ENCODE results near the gene RSPH1. TPM values are rescaled to one million over a fixed set of nuclear protein-coding genes. Genes with fewer than 3 reads are reported as not detected.

RSPH1 gene
- total and polyA plus RNA-seq, 2 of the 4 experiments (the other 2 are of a cell fraction) = not detected

- H2BK120ac ChIP-seq (ENCODE audit: low read depth, low read length) = no peak overlapping the region
- H2AFZ ChIP-seq (replicated peaks; ENCODE audit: low read length, poor library complexity) = no peak overlapping the region
- TF ChIP-seq RCOR1 (IDR thresholded peaks at IDR 0.05; ENCODE audit: insufficient replicate concordance, low read length) (no peak), CEBPB (IDR thresholded peaks at IDR 0.05; ENCODE audit: low read depth, low read length) (no peak), SMC3 (IDR thresholded peaks at IDR 0.05; ENCODE audit: low read depth, low read length) (no peak), USF2 (IDR thresholded peaks at IDR 0.05; ENCODE audit: low read depth, low read length) (no peak), ELK1 (IDR thresholded peaks at IDR 0.05; ENCODE audit: borderline replicate concordance, low read depth, low read length) (no peak), RAD21 (IDR thresholded peaks at IDR 0.05; ENCODE audit: low read length) (no peak), MXI1 (IDR thresholded peaks at IDR 0.05; ENCODE audit: borderline replicate concordance, low read depth, low read length) (no peak), CHD1 (IDR thresholded peaks at IDR 0.05; ENCODE audit: low read depth, low read length) (no peak), NFE2L2 (IDR thresholded peaks at IDR 0.05; ENCODE audit: low read depth, low read length) (no peak), RFX5 (IDR thresholded peaks at IDR 0.05; ENCODE audit: low read depth, low read length) (no peak), FOS (IDR thresholded peaks at IDR 0.05; ENCODE audit: low read depth, low read length) (no peak), CTCF (conservative IDR thresholded peaks at IDR 0.05; ENCODE audit: low read depth, low read length) (no peak), POLR2A (IDR thresholded peaks at IDR 0.05; ENCODE audit: low read depth, low read length) (no peak), MAZ (IDR thresholded peaks at IDR 0.05; ENCODE audit: borderline replicate concordance, low read depth, low read length) (no peak), MAFK (IDR thresholded peaks at IDR 0.05; ENCODE audit: low read depth, low read length) (no peak), BHLHE40 (IDR thresholded peaks at IDR 0.05; ENCODE audit: low read depth, low read length) (no peak)
- dilution Hi-C loops (cut with HindIII; ENCODE audit: low sequenced_read_pairs, unreplicated experiment) = no loop called here
- H3K4ac ChIP-seq (ENCODE audit: low read depth, low read length) = no peak overlapping the region
- intact Hi-C loops (cut with micrococcal nuclease) = no loop called here
- ChIA-PET CTCF (no interaction called here), POLR2A (ENCODE audit: unreplicated experiment) (no interaction called here)
- no peaks in the 10 kb centered on the region for H3K36me3 ChIP-seq (ENCODE audit: control insufficient read depth, insufficient read depth, low read length)
- H3K79me1 ChIP-seq (ENCODE audit: low read depth in 1 of 2, low read length in 2 of 2) = no peaks in the 10 kb centered on the region
- H4K8ac ChIP-seq (ENCODE audit: low read depth in 2 of 2, low read length in 2 of 2) = no peak overlapping the region
- DNase-seq (no peak), ATAC-seq (ENCODE audit: low read depth) (no peak)
- H3K9me1 ChIP-seq (ENCODE audit: insufficient read depth, low read length) = no peaks in the 10 kb centered on the region
- no peaks in the 10 kb centered on the region for H4K20me1 ChIP-seq (ENCODE audit: insufficient read depth, low read length)
- H3K56ac ChIP-seq (ENCODE audit: extremely low read depth, insufficient read depth, low read length) = no peak overlapping the region
- H2AK9ac ChIP-seq (replicated peaks; ENCODE audit: low read depth, low read length, poor library complexity) = no peak overlapping the region
- H2BK5ac ChIP-seq (ENCODE audit: low read depth, low read length, poor library complexity, severe bottlenecking) = no peak overlapping the region
- no peak overlapping the region for H3K4me2 ChIP-seq (ENCODE audit: low read depth, low read length)
- no peak overlapping the region for H3K4me3 ChIP-seq (ENCODE audit: insufficient read depth, low read depth, low read length)
- BruUV-seq (replicated peaks) = no TSS peak
- H3K23ac ChIP-seq (ENCODE audit: low read depth, low read length) = no peak overlapping the region
- H3K18ac ChIP-seq (ENCODE audit: low read depth, low read length) = no peak overlapping the region
- no CpG with 5 or more reads among the region's 4 CpGs for WGBS, 2 experiments (ENCODE audit: extremely low coverage in 2 of 2, insufficient read length in 1 of 2)
- no peaks in the 10 kb centered on the region; the same call in 1 of the 2 replicates for H3K9me3 ChIP-seq (ENCODE audit: control insufficient read depth, insufficient read depth, low read length)
- in situ Hi-C loops (cut with MboI; ENCODE audit: low sequenced_read_pairs) = no loop called here
- no peak overlapping the region for H4K91ac ChIP-seq (ENCODE audit: insufficient read depth, low read depth, low read length)
- no peak overlapping the region for H2BK15ac ChIP-seq (ENCODE audit: low read depth, low read length)
- H4K5ac ChIP-seq (ENCODE audit: low read depth, low read length) = no peak overlapping the region
- H3K27ac ChIP-seq (ENCODE audit: insufficient read depth, low read length) = no peak overlapping the region
- H2AK5ac ChIP-seq (ENCODE audit: low read depth, low read length) = no peak overlapping the region
- H3K14ac ChIP-seq (replicated peaks; ENCODE audit: low read depth, low read length) = no peak overlapping the region
- no peak overlapping the region for H3K9ac ChIP-seq (ENCODE audit: low read depth, low read length)
- H3K4me1 ChIP-seq (ENCODE audit: control insufficient read depth, insufficient read depth, low read length) = no peaks in the 10 kb centered on the region
- peaks cover 23% of the 10 kb centered on the region; the same call in 1 of the 2 replicates for H3K27me3 ChIP-seq (ENCODE audit: control insufficient read depth, insufficient read depth, low read length)
- H2BK20ac ChIP-seq (ENCODE audit: low read depth, low read length) = no peak overlapping the region
Measured at GRCh38 chr21:42489991-42490390, 6.0 kb downstream of the RSPH1 start.

All from IMR-90 (cell line).